ENCODE data around the gene MYOG. TPM values are rescaled to one million over a fixed set of nuclear protein-coding genes. Genes with fewer than 3 reads are reported as not detected.

The MYOG gene
- total RNA-seq, 1 donor from 2014 or later: not detected

DNA sequence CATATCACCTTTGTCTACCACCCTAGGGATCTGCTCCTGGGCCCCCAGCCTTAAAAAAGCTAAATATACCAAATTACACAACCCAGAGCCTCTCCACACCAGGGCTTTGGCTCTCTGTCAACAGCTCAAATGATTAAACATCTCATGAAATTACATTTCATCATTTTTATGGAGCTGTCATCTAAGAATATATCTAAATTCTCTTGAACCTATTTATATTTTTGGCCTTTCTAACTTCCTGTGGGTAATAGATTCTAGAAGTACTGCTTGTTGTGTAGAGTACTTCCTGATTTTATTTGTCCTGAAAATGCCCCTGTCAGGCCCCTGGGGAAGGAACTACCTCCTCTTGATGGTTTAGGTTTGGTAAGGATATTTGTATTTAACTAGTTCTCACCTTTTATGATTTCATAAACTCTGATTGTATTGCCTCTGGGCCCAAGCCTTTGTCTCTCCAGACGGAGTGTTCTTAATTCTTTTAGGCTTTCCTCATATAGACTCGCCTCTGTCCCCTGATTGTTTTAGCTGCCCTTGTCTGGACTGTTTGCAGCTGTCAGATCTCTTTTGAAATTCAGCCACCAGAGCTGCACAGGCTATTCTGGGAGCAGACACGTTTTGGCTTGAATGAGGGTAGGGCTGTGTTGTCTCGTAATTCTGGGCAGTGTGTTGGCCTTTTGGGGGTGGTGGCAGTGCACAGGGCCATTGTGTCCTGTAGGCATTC, 16.6 kb downstream of the MYOG start:
- H3K4me3 Mint-ChIP-seq: no peak overlapping the region
- H3K27ac Mint-ChIP-seq: peak overlapping the region; percentile 67
- H3K36me3 Mint-ChIP-seq: peaks cover 18% of the 10 kb centered on the region
- TF ChIP-seq CTCF (IDR thresholded peaks at IDR 0.05; ENCODE audit: unreplicated experiment): no peak
- peaks cover 22% of the 10 kb centered on the region for H3K4me1 Mint-ChIP-seq
- no peaks in the 10 kb centered on the region for H3K9me3 Mint-ChIP-seq
- DNase-seq (ENCODE audit: low spot score in 2 of 2, unreplicated experiment in 2 of 2): no peak
- H3K27me3 Mint-ChIP-seq (ENCODE audit: low read depth): peaks cover 20% of the 10 kb centered on the region

GRCh38 chr1:203066965-203067364, 18.8 kb downstream of the MYOG start:
- H3K36me3 Mint-ChIP-seq: peaks cover 20% of the 10 kb centered on the region
- no peaks in the 10 kb centered on the region for H3K9me3 Mint-ChIP-seq
- H3K4me1 Mint-ChIP-seq: peaks cover 22% of the 10 kb centered on the region
- no peak overlapping the region for H3K4me3 Mint-ChIP-seq
- H3K27ac Mint-ChIP-seq: no peak overlapping the region
- TF ChIP-seq CTCF (IDR thresholded peaks at IDR 0.05; ENCODE audit: unreplicated experiment): no peak
- H3K27me3 Mint-ChIP-seq (ENCODE audit: low read depth): peaks cover 2% of the 10 kb centered on the region
- DNase-seq (ENCODE audit: low spot score in 2 of 2, unreplicated experiment in 2 of 2): no peak

DNA sequence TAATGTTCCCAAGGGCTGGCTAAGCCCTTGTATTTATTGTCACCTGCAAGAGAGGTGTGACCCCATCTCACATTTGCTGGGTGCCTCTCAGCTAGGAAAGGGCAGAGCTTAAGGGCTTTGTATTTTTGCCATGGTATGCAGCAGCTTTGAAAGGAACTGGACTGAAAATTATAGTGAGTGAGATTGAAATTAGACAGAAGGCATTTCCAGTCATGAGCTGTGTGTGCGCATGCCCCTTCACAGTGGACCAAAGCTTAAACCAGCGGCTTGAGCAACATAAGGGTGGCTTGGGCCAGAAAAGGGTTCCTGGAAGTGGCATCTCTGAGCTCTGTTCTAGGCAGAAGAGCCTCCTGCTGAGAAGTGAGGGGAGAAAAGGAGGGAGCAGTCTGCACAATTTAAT, 19.8 kb downstream of the MYOG start:
- TF ChIP-seq CTCF (IDR thresholded peaks at IDR 0.05; ENCODE audit: unreplicated experiment): no peak
- Mint-ChIP-seq H3K9me3 (no peaks in the 10 kb centered on the region), H3K36me3 (peaks cover 16% of the 10 kb centered on the region), H3K27me3 (ENCODE audit: low read depth) (no peaks in the 10 kb centered on the region), H3K4me3 (no peak overlapping the region), H3K4me1 (peaks cover 22% of the 10 kb centered on the region), H3K27ac (no peak overlapping the region)
- DNase-seq (ENCODE audit: low spot score in 2 of 2, unreplicated experiment in 2 of 2): no peak

GRCh38 chr1:203065191-203065590, 20.6 kb downstream of the MYOG start:
- peaks cover 20% of the 10 kb centered on the region for H3K4me1 Mint-ChIP-seq
- H3K27me3 Mint-ChIP-seq (ENCODE audit: low read depth): no peaks in the 10 kb centered on the region
- no peak for TF ChIP-seq CTCF (IDR thresholded peaks at IDR 0.05; ENCODE audit: unreplicated experiment)
- no peak overlapping the region for H3K4me3 Mint-ChIP-seq
- peaks cover 22% of the 10 kb centered on the region for H3K36me3 Mint-ChIP-seq
- H3K9me3 Mint-ChIP-seq: no peaks in the 10 kb centered on the region
- H3K27ac Mint-ChIP-seq: no peak overlapping the region
- DNase-seq (ENCODE audit: low spot score in 2 of 2, unreplicated experiment in 2 of 2): no peak

DNA sequence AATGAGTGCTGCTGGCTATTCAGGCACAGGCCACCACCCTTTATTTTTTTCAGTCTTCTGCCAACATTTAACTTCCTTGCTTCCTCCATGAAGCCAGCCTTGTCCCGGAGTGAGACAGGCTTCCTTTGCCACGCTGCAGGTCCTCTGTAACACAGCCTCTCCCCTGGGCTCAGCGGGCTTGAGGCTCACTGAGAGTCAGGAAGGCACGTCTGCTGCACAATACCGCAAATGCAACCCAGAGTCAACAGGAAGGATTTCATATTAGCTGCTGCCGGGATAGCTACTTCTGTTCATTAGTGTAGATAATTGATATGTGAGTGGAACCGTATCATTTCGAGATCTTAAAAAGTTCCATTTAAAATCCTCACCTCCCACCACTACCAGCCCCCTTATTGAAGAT, 22.5 kb downstream of the MYOG start:
- Mint-ChIP-seq H3K27me3 (ENCODE audit: low read depth) (no peaks in the 10 kb centered on the region), H3K36me3 (peaks cover 25% of the 10 kb centered on the region), H3K27ac (no peak overlapping the region)

More for the DNA sequence above, 22.5 kb downstream of the MYOG start:
- no peak overlapping the region for H3K4me3 Mint-ChIP-seq
- no peaks in the 10 kb centered on the region for H3K9me3 Mint-ChIP-seq
- DNase-seq (ENCODE audit: low spot score in 2 of 2, unreplicated experiment in 2 of 2): no peak
- no peak for TF ChIP-seq CTCF (IDR thresholded peaks at IDR 0.05; ENCODE audit: unreplicated experiment)
- H3K4me1 Mint-ChIP-seq: peaks cover 9% of the 10 kb centered on the region

Measured in mesothelial cell of epicardium (in vitro differentiated cells).